Measurements from ENCODE around the gene TIMMDC1.
"Not testable (repeated sequence)": the region's sequence is repeated elsewhere in the genome, so short reads cannot be mapped to it uniquely, and the experiment has no call there.

DNA sequence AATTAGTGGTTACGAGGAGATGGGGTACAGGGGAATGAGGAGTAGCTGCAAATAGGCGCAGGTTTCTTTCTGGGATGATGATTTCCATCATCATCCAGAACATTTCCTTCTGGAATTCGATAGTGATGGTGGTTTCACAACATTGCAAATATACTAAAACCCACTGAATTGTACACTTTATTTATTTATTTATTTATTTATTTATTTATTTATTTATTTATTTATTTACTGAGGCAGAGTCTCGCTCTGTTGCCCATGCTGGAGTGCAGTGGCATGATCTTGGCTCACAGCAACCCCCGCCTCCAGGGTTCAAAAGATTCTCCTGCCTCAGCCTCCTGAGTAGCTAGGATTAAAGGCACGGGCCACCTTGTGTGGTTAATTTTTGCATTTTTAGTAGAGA, 54.6 kb downstream of the TIMMDC1 start:
- TF ChIP-seq, protein P1, sequence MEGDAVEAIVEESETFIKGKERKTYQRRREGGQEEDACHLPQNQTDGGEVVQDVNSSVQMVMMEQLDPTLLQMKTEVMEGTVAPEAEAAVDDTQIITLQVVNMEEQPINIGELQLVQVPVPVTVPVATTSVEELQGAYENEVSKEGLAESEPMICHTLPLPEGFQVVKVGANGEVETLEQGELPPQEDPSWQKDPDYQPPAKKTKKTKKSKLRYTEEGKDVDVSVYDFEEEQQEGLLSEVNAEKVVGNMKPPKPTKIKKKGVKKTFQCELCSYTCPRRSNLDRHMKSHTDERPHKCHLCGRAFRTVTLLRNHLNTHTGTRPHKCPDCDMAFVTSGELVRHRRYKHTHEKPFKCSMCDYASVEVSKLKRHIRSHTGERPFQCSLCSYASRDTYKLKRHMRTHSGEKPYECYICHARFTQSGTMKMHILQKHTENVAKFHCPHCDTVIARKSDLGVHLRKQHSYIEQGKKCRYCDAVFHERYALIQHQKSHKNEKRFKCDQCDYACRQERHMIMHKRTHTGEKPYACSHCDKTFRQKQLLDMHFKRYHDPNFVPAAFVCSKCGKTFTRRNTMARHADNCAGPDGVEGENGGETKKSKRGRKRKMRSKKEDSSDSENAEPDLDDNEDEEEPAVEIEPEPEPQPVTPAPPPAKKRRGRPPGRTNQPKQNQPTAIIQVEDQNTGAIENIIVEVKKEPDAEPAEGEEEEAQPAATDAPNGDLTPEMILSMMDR (tag by site-specific recombination; IDR thresholded peaks at IDR 0.05) = not testable (repeated sequence)
- not testable (repeated sequence) for TF ChIP-seq ZBTB21 (tag by site-specific recombination; IDR thresholded peaks at IDR 0.05); ZNF629 (tag by site-specific recombination; IDR thresholded peaks at IDR 0.05); ZNF37A (tag by site-specific recombination; IDR thresholded peaks at IDR 0.05); ZNF785 (tag by site-specific recombination; IDR thresholded peaks at IDR 0.05); ZNF24 (tag by site-specific recombination; IDR thresholded peaks at IDR 0.05); ZNF664 (tag by site-specific recombination; IDR thresholded peaks at IDR 0.05); ZNF274 (IDR thresholded peaks at IDR 0.05; ENCODE audit: low read length); ZNF274 (tag by site-specific recombination; IDR thresholded peaks at IDR 0.05; ENCODE audit: borderline replicate concordance); ZNF324 (tag by site-specific recombination; IDR thresholded peaks at IDR 0.05)
- TF ChIP-seq, protein P2, sequence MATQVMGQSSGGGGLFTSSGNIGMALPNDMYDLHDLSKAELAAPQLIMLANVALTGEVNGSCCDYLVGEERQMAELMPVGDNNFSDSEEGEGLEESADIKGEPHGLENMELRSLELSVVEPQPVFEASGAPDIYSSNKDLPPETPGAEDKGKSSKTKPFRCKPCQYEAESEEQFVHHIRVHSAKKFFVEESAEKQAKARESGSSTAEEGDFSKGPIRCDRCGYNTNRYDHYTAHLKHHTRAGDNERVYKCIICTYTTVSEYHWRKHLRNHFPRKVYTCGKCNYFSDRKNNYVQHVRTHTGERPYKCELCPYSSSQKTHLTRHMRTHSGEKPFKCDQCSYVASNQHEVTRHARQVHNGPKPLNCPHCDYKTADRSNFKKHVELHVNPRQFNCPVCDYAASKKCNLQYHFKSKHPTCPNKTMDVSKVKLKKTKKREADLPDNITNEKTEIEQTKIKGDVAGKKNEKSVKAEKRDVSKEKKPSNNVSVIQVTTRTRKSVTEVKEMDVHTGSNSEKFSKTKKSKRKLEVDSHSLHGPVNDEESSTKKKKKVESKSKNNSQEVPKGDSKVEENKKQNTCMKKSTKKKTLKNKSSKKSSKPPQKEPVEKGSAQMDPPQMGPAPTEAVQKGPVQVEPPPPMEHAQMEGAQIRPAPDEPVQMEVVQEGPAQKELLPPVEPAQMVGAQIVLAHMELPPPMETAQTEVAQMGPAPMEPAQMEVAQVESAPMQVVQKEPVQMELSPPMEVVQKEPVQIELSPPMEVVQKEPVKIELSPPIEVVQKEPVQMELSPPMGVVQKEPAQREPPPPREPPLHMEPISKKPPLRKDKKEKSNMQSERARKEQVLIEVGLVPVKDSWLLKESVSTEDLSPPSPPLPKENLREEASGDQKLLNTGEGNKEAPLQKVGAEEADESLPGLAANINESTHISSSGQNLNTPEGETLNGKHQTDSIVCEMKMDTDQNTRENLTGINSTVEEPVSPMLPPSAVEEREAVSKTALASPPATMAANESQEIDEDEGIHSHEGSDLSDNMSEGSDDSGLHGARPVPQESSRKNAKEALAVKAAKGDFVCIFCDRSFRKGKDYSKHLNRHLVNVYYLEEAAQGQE (tag by site-specific recombination; IDR thresholded peaks at IDR 0.05) = not testable (repeated sequence)
- TF ChIP-seq, protein P3, sequence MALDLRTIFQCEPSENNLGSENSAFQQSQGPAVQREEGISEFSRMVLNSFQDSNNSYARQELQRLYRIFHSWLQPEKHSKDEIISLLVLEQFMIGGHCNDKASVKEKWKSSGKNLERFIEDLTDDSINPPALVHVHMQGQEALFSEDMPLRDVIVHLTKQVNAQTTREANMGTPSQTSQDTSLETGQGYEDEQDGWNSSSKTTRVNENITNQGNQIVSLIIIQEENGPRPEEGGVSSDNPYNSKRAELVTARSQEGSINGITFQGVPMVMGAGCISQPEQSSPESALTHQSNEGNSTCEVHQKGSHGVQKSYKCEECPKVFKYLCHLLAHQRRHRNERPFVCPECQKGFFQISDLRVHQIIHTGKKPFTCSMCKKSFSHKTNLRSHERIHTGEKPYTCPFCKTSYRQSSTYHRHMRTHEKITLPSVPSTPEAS (tag by site-specific recombination; IDR thresholded peaks at IDR 0.05) = not testable (repeated sequence)
